Measurements from ENCODE around the gene APH1B. TPM values are rescaled to one million over a fixed set of nuclear protein-coding genes. Genes with fewer than 3 reads are reported as not detected.

APH1B gene
- total RNA-seq, 4 donors from 2014 or later, result 4.6 to 8.1 (median 6.5) TPM

- 86 to 92% methylated on average over 7 of the region's 7 CpGs for WGBS, 2 donors
- peak in 1 of 2 donors; percentile 17 for DNase-seq (ENCODE audit: low spot score in 2 of 2)
- H3K4me3 ChIP-seq (ENCODE audit: low read depth, poor library complexity, severe bottlenecking), result no peak overlapping the region
- TF ChIP-seq POLR2A (IDR thresholded peaks at IDR 0.05) (no peak), CTCF (IDR thresholded peaks at IDR 0.05) (no peak)
- intact Hi-C loops (cut with DNase I; ENCODE audit: low total_unique reads), result no loop called here
These were observed 47.4 kb downstream of the APH1B start for GRCh38 chr15:63324770-63325169.

GRCh38 chr15:63327648-63328421 lies 50.4 kb downstream of the APH1B start:
- no peak overlapping the region for H3K4me3 ChIP-seq (ENCODE audit: low read depth, poor library complexity, severe bottlenecking)
- peak in 1 of 2 donors; percentile 52 for DNase-seq (ENCODE audit: low spot score in 2 of 2)
- WGBS, 2 donors, result 85 to 91% methylated on average over 12 of the region's 12 CpGs
- TF ChIP-seq CTCF (IDR thresholded peaks at IDR 0.05), result no peak
- no peak for TF ChIP-seq POLR2A (IDR thresholded peaks at IDR 0.05)
- intact Hi-C loops (cut with DNase I; ENCODE audit: low total_unique reads), result no loop called here

- WGBS, 2 donors, result 93 to 94% methylated on average over 5 of the region's 5 CpGs
- no peak overlapping the region for H3K4me3 ChIP-seq (ENCODE audit: low read depth, poor library complexity, severe bottlenecking)
- peak in 1 of 2 donors; percentile 75 for DNase-seq (ENCODE audit: low spot score in 2 of 2)
- intact Hi-C loops (cut with DNase I; ENCODE audit: low total_unique reads), result no loop called here
- no peak for TF ChIP-seq CTCF (IDR thresholded peaks at IDR 0.05)
These were observed 52.4 kb downstream of the APH1B start for GRCh38 chr15:63329567-63330350.

- H3K4me3 ChIP-seq (ENCODE audit: low read depth, poor library complexity, severe bottlenecking), result no peak overlapping the region
- intact Hi-C loops (cut with DNase I; ENCODE audit: low total_unique reads), result no loop called here
- 53 to 71% methylated on average over 10 of the region's 10 CpGs for WGBS, 2 donors
- no peak for TF ChIP-seq CTCF (IDR thresholded peaks at IDR 0.05)
- DNase-seq (ENCODE audit: low spot score in 2 of 2), result peak in 1 of 2 donors; percentile 72
These were observed 53.5 kb downstream of the APH1B start for GRCh38 chr15:63330926-63331325.

GRCh38 chr15:63331456-63331855 lies 54.1 kb downstream of the APH1B start:
- DNase-seq (ENCODE audit: low spot score in 2 of 2), result peak in 1 of 2 donors; percentile 68
- WGBS, 2 donors, result 50 to 54% methylated on average over 12 of the region's 12 CpGs
- intact Hi-C loops (cut with DNase I; ENCODE audit: low total_unique reads), result no loop called here
- TF ChIP-seq CTCF (IDR thresholded peaks at IDR 0.05) (no peak), POLR2A (IDR thresholded peaks at IDR 0.05) (no peak)
- no peak overlapping the region for H3K4me3 ChIP-seq (ENCODE audit: low read depth, poor library complexity, severe bottlenecking)
